Mesendoderm (in vitro differentiated cells): ENCODE data around the gene SKOR1.

Source experiments
- DNase-seq: peaks from one replicate; pipeline ENCODE4 v3.0.0; 2013
- H2AK5ac ChIP-seq: 2 replicates; pipeline ENCODE4 v1.6.1; 2013; ENCODE audit warnings: low read length, inconsistent platforms
- H2BK120ac ChIP-seq: 2 replicates; pipeline ENCODE4 v1.6.1; 2013; ENCODE audit warnings: low read depth, mild to moderate bottlenecking, low read length, moderate library complexity, mixed read lengths
- H2BK15ac ChIP-seq: replicated peaks from 2 replicates; pipeline ENCODE4 v1.6.1; 2013; ENCODE audit warnings: low read depth, mild to moderate bottlenecking, moderate library complexity
- H2BK5ac ChIP-seq: 2 replicates; pipeline ENCODE4 v1.6.1; 2013; ENCODE audit warnings: low read length, inconsistent platforms
- H3K18ac ChIP-seq: 2 replicates; pipeline ENCODE4 v1.6.1; 2013; ENCODE audit warnings: mild to moderate bottlenecking, low read length, mixed read lengths
- H3K23ac ChIP-seq: one replicate; pipeline ENCODE4 v1.6.1; 2013; ENCODE audit warnings: low read length
- H3K27ac ChIP-seq: 2 replicates; pipeline ENCODE4 v1.5.1; 2013; ENCODE audit warnings: low read depth, mild to moderate bottlenecking, inconsistent platforms, low read length, moderate library complexity
- H3K27me3 ChIP-seq: 2 replicates; pipeline ENCODE4 v1.6.1; 2013; ENCODE audit warnings: low read length, control low read depth, mild to moderate bottlenecking, inconsistent platforms; ENCODE audit not compliant: insufficient read depth, poor library complexity
- H3K36me3 ChIP-seq: 2 replicates; pipeline ENCODE4 v1.6.1; 2013; ENCODE audit warnings: low read length, inconsistent platforms; ENCODE audit not compliant: control insufficient read depth, insufficient read depth
- H3K4ac ChIP-seq: one replicate; pipeline ENCODE4 v1.6.1; 2013; ENCODE audit warnings: low read depth, mild to moderate bottlenecking, low read length, moderate library complexity
- H3K4me1 ChIP-seq: 2 replicates; pipeline ENCODE4 v1.6.1; 2013; ENCODE audit warnings: low read depth, low read length, inconsistent platforms; ENCODE audit not compliant: control insufficient read depth
- H3K4me2 ChIP-seq: 2 replicates; pipeline ENCODE4 v1.6.1; 2013; ENCODE audit warnings: low read length
- H3K4me3 ChIP-seq: 2 replicates; pipeline ENCODE4 v1.5.1; 2013; ENCODE audit warnings: mild to moderate bottlenecking, low read length
- H3K56ac ChIP-seq: one replicate; pipeline ENCODE4 v1.6.1; 2013; ENCODE audit warnings: low read length
- H3K79me1 ChIP-seq: 2 replicates; pipeline ENCODE4 v1.6.1; 2013; ENCODE audit warnings: low read length, inconsistent platforms
- H3K79me2 ChIP-seq: 2 replicates; pipeline ENCODE4 v1.6.1; 2013; ENCODE audit warnings: mild to moderate bottlenecking, low read length; ENCODE audit not compliant: control insufficient read depth, insufficient read depth
- H3K9ac ChIP-seq: 2 replicates; pipeline ENCODE4 v1.6.1; 2013; ENCODE audit warnings: low read length, inconsistent platforms
- H4K5ac ChIP-seq: one replicate; pipeline ENCODE4 v1.6.1; 2013; ENCODE audit warnings: low read length
- H4K8ac ChIP-seq: one replicate; pipeline ENCODE4 v1.6.1; 2013; ENCODE audit warnings: low read depth, mild to moderate bottlenecking, control low read depth, low read length, moderate library complexity
- WGBS: extraction: QIAGEN DNeasy Blood & Tissue Kit; methylation state at CpG from one replicate; pipeline ENCODE4 v1.1.7; 2013; ENCODE audit warnings: low lambda C conversion rate, missing lambda C conversion rate; ENCODE audit not compliant: insufficient coverage; ENCODE audit errors: extremely low coverage; 5-methylcytosine and 5-hydroxymethylcytosine counted together

SKOR1 gene

DNA sequence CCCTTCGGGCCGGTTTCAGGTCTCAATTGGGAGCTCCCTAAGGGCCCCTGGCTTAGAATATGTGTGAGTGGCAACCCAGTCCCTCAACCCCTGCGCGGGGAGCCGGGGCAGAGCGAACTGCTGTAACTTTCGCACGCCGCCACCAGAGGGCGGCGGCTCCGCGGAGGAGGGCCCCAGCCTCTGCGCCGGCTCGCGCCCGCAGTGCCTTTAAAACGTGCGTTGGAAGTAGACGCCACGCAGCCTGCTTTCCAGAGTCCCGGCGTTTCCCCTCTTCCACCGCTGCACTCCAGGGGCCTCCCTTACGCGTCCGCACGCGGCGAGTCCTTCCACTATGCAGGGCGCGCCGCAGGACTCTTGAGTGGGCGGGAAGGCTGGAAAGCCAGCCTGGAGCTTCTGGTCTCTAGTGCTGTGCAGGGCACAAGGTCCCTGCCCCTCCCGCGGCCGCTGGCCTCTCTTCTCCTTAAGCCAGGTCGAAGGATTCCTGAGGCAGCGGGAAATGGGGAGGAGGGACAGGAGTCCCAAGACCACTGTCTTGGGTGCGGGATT is 38.2 kb downstream of the SKOR1 start:
- no peak overlapping the region for H2BK5ac ChIP-seq
- peaks cover 5% of the 10 kb centered on the region for H3K4me1 ChIP-seq
- no peak overlapping the region for H2AK5ac ChIP-seq
- no peak overlapping the region for H3K27ac ChIP-seq
- no CpG with 5 or more reads among the region's 41 CpGs for WGBS
- DNase-seq = peak; percentile 87
- H3K56ac ChIP-seq = peak overlapping the region; percentile 82
- no peak overlapping the region for H3K4me3 ChIP-seq
- H3K23ac ChIP-seq = no peak overlapping the region
- no peak overlapping the region for H4K5ac ChIP-seq
- no peaks in the 10 kb centered on the region for H3K79me2 ChIP-seq
- H3K36me3 ChIP-seq = no peaks in the 10 kb centered on the region
- H4K8ac ChIP-seq = no peak overlapping the region
- no peaks in the 10 kb centered on the region for H3K79me1 ChIP-seq
- no peak overlapping the region for H2BK15ac ChIP-seq
- peak overlapping the region; percentile 65 for H3K18ac ChIP-seq
- peak overlapping the region; percentile 60 for H3K9ac ChIP-seq
- H3K4me2 ChIP-seq = peak overlapping the region; percentile 37
- H3K4ac ChIP-seq = no peak overlapping the region
- H2BK120ac ChIP-seq = no peak overlapping the region
- no peaks in the 10 kb centered on the region for H3K27me3 ChIP-seq

DNA sequence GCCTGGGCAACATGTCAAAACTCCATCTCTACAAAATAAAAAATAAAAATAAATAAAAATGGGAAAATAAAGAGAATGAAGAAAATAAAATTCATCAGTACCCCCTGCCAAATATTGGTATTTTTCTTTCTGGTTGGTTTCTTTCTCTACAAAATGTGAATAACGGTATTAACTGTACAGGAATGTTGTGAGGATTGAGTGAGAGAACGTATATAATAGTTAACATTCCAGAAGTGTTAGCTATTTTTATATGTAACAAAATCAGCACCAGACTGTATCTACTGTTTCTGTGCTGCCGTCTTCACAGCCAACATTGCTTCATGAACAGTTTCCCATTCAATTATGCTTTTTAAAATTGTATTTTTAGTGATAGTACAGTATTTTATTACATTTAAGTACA is 40.0 kb downstream of the SKOR1 start:
- Histone ChIP-seq H3K79me2 (no peaks in the 10 kb centered on the region), H3K4me1 (peaks cover 5% of the 10 kb centered on the region), H3K4ac (no peak overlapping the region), H2AK5ac (no peak overlapping the region), H3K9ac (no peak overlapping the region), H3K56ac (no peak overlapping the region), H3K27me3 (no peaks in the 10 kb centered on the region), H2BK15ac (no peak overlapping the region), H4K5ac (no peak overlapping the region), H3K36me3 (no peaks in the 10 kb centered on the region), H3K4me2 (no peak overlapping the region), H3K23ac (no peak overlapping the region), H3K18ac (no peak overlapping the region), H2BK120ac (no peak overlapping the region), H3K4me3 (no peak overlapping the region), H3K79me1 (no peaks in the 10 kb centered on the region), H2BK5ac (no peak overlapping the region), H4K8ac (no peak overlapping the region), H3K27ac (no peak overlapping the region)
- 100% methylated on average over 1 of the region's 3 CpGs for WGBS
- DNase-seq = no peak

DNA sequence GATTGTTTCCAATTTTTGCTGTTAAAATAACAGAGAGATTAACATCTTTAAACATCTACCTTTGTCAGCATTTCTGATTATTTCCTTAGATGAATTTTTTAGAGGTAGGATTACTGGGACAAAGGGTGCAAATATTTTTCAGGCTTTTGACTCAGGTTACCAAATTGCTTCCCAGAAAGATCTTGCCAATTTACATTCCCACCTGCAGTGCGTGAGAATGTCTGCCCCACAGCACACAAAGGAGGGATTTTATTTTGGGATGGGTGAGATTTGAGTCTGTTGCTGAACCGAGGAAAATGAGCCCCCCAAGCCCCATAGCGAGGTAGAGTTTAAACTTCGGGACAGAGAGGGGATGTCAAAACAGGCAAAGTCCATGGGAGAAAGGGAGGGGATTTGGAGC is 40.5 kb downstream of the SKOR1 start:
- H3K56ac ChIP-seq = peak overlapping the region; percentile 4
- no peaks in the 10 kb centered on the region for H3K36me3 ChIP-seq
- no peak overlapping the region for H2AK5ac ChIP-seq
- H2BK5ac ChIP-seq = peak overlapping the region; percentile 7
- no peak overlapping the region for H4K8ac ChIP-seq
- no peaks in the 10 kb centered on the region for H3K79me1 ChIP-seq
- H2BK120ac ChIP-seq = no peak overlapping the region
- no CpG with 5 or more reads among the region's 4 CpGs for WGBS
- no peak overlapping the region for H4K5ac ChIP-seq
- no peak overlapping the region for H3K4me2 ChIP-seq
- no peak overlapping the region for H3K9ac ChIP-seq
- H3K23ac ChIP-seq = no peak overlapping the region
- no peaks in the 10 kb centered on the region for H3K79me2 ChIP-seq
- H3K4me3 ChIP-seq = no peak overlapping the region
- peaks cover 5% of the 10 kb centered on the region for H3K4me1 ChIP-seq
- peak; percentile 62 for DNase-seq
- no peaks in the 10 kb centered on the region for H3K27me3 ChIP-seq
- H3K4ac ChIP-seq = no peak overlapping the region
- H2BK15ac ChIP-seq = no peak overlapping the region
- H3K27ac ChIP-seq = no peak overlapping the region
- H3K18ac ChIP-seq = peak overlapping the region; percentile 77

DNA sequence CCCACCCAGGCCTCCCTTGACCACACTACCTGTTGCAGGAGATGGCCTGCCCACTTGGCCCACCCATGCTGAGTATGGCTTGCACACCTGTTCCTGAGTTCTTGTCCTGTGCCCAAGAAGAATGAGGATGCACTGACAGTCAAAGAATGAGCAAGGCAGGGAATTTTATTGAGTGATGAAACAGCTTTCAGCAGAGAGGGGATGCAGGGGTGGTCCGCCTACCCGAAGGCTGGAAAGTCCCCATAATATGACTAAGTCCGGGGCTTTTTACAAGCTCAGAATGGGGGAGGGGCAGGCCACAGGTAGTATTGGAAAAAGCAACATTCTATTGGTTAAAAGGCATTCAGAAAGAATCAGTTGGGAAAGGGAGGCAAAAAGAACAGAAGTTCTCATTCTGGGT is 44.4 kb downstream of the SKOR1 start:
- H3K4me1 ChIP-seq = peaks cover 5% of the 10 kb centered on the region
- H2BK5ac ChIP-seq = no peak overlapping the region
- no peaks in the 10 kb centered on the region for H3K79me2 ChIP-seq
- H3K36me3 ChIP-seq = no peaks in the 10 kb centered on the region
- no peak overlapping the region for H2BK120ac ChIP-seq
- no peak overlapping the region for H3K9ac ChIP-seq
- H3K56ac ChIP-seq = no peak overlapping the region
- no peak for DNase-seq
- no peak overlapping the region for H3K23ac ChIP-seq
- no peak overlapping the region for H3K4me2 ChIP-seq
- no peak overlapping the region for H3K4me3 ChIP-seq
- no peak overlapping the region for H3K18ac ChIP-seq
- no CpG with 5 or more reads among the region's 3 CpGs for WGBS
- no peak overlapping the region for H2BK15ac ChIP-seq
- no peak overlapping the region for H3K4ac ChIP-seq
- no peak overlapping the region for H2AK5ac ChIP-seq
- H3K27ac ChIP-seq = no peak overlapping the region
- H4K8ac ChIP-seq = no peak overlapping the region
- no peaks in the 10 kb centered on the region for H3K79me1 ChIP-seq
- H4K5ac ChIP-seq = no peak overlapping the region
- H3K27me3 ChIP-seq = no peaks in the 10 kb centered on the region

DNA sequence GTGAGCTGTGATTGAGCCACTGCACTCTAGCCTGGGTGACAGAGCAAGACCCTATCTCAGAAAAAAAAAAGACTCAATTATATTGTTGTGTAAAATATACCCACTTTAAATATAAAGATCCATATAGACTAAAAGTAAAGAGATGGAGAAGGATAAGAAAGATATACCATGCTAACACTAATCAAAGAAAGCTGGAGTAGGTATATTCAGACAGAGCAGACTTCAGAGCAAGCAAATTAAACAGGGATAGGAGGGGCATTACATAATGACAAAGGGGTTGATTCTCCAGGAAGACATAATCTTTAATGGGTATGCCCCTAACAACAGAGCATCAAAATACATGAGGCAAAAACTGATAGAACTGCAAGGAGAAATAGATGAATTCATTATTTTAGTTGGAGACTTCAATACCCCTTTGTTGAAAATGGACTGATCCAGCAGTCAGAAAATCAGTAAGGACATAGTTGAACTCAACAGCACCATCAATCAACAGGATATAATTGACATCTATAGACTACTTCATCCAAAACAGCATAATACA is 45.6 kb downstream of the SKOR1 start:
- Histone ChIP-seq H3K27me3 (no peaks in the 10 kb centered on the region), H3K18ac (no peak overlapping the region), H3K27ac (no peak overlapping the region), H4K5ac (no peak overlapping the region), H2BK15ac (no peak overlapping the region), H2BK120ac (no peak overlapping the region), H3K9ac (no peak overlapping the region), H3K36me3 (no peaks in the 10 kb centered on the region), H3K4me2 (no peak overlapping the region), H2BK5ac (no peak overlapping the region), H3K4ac (no peak overlapping the region), H3K23ac (no peak overlapping the region), H2AK5ac (no peak overlapping the region), H3K79me2 (no peaks in the 10 kb centered on the region), H3K4me3 (no peak overlapping the region), H3K56ac (no peak overlapping the region), H3K4me1 (peaks cover 3% of the 10 kb centered on the region), H3K79me1 (no peaks in the 10 kb centered on the region), H4K8ac (no peak overlapping the region)
- DNase-seq = no peak

DNA sequence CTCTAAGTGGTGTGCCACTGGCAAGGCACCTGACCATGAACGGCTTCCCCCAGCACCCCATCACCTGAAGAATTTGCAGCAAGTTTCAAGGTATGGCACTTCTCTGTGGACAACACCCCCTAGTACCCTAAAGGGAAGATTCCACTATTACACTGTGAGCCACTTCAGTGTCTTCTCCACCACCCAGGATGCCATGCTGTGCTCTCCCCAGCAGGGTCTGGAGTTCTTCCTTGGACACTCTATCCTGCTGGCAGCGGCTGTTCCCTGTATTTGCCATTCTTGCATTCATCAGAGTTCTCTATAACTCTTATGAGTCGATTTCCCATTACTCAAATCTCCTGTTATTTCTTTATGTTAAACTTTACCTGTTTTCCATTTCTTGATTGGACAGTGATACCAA is 48.5 kb downstream of the SKOR1 start:
- WGBS = no CpG with 5 or more reads among the region's 3 CpGs
- Histone ChIP-seq H3K4me3 (no peak overlapping the region), H3K27ac (no peak overlapping the region), H3K79me2 (no peaks in the 10 kb centered on the region), H4K8ac (no peak overlapping the region), H3K4me1 (no peaks in the 10 kb centered on the region), H3K4me2 (no peak overlapping the region), H3K79me1 (no peaks in the 10 kb centered on the region), H3K18ac (no peak overlapping the region), H2BK15ac (no peak overlapping the region), H3K9ac (no peak overlapping the region), H2BK120ac (no peak overlapping the region), H4K5ac (no peak overlapping the region), H3K27me3 (no peaks in the 10 kb centered on the region), H3K56ac (no peak overlapping the region), H3K4ac (no peak overlapping the region), H2BK5ac (no peak overlapping the region), H3K23ac (no peak overlapping the region), H3K36me3 (no peaks in the 10 kb centered on the region), H2AK5ac (no peak overlapping the region)
- no peak for DNase-seq
